HG03432 (cell line): ENCODE results near the gene PRSS36.

ENCODE experiments used
- ATAC-seq: cut with Tn5 transposase; IDR thresholded peaks from one replicate; pipeline ENCODE4 v1.9.1; 2021; ENCODE audit warnings: mild to moderate bottlenecking, moderate library complexity; ENCODE audit not compliant: unreplicated experiment

Gene PRSS36

GRCh38 chr16:31128711-31129567 is 20.9 kb downstream of the PRSS36 start:
- no peak for ATAC-seq

- ATAC-seq, result no peak
Measured at GRCh38 chr16:31127182-31127581, 22.7 kb downstream of the PRSS36 start.

GRCh38 chr16:31125844-31126243 is 24.0 kb downstream of the PRSS36 start:
- ATAC-seq, result no peak

- ATAC-seq, result no peak
Measured at GRCh38 chr16:31120129-31120528, 29.7 kb downstream of the PRSS36 start.

GRCh38 chr16:31118223-31119155 is 31.4 kb downstream of the PRSS36 start:
- ATAC-seq, result no peak

GRCh38 chr16:31117384-31118222 is 32.3 kb downstream of the PRSS36 start, which contains the start of gene KAT8:
TSS of gene KAT8 (plus strand) at chr16:31117664. CDS start at chr16:31117682, 18 bp downstream.
- ATAC-seq, result peak; percentile 92

- no peak for ATAC-seq
Measured at GRCh38 chr16:31114468-31114867, 35.4 kb downstream of the PRSS36 start.

GRCh38 chr16:31113121-31114120 is 36.4 kb downstream of the PRSS36 start:
- no peak for ATAC-seq

- no peak for ATAC-seq
Measured at GRCh38 chr16:31112711-31113110, 37.2 kb downstream of the PRSS36 start.

- no peak for ATAC-seq
Measured at GRCh38 chr16:31111881-31112466, 37.9 kb downstream of the PRSS36 start.

- no peak for ATAC-seq
Measured at GRCh38 chr16:31110106-31111034, 39.5 kb downstream of the PRSS36 start.

GRCh38 chr16:31109622-31110021 is 40.2 kb downstream of the PRSS36 start:
- ATAC-seq, result no peak

- no peak for ATAC-seq
Measured at GRCh38 chr16:31108794-31109558, 40.9 kb downstream of the PRSS36 start.

GRCh38 chr16:31108035-31108793 is 41.7 kb downstream of the PRSS36 start, which contains the start of gene BCKDK:
TSS of gene BCKDK (plus strand) at chr16:31108386. CDS start at chr16:31109224, 838 bp downstream.
- ATAC-seq, result peak; percentile 89

GRCh38 chr16:31107465-31107867 is 42.4 kb downstream of the PRSS36 start:
- peak; percentile 62 for ATAC-seq
